Natural killer cell (primary cell): ENCODE results near the gene FTO. TPM values are rescaled to one million over a fixed set of nuclear protein-coding genes. Genes with fewer than 3 reads are reported as not detected.

ENCODE experiments used
- ATAC-seq, 3 donors: fragments of 150-1000 bp in 2 of 3; fragments of 200-7000 bp in 1 of 3; cut with Tn5 transposase; 1 replicate in 1 of 3; 2 replicates in 2 of 3; pipeline ENCODE4 v1.10.0; 2021; ENCODE audit warnings: mild to moderate bottlenecking in 2 of 3, moderate library complexity in 2 of 3
- DNase-seq, 2 donors: peaks; one replicate each; pipeline versions ENCODE4 v3.0.0 to v3.0.0-alpha.2; 2013 to 2021; ENCODE audit warnings: mixed read lengths in 1 of 2
- H3K27ac ChIP-seq: one replicate; pipeline ENCODE4 v1.5.1; 2013; ENCODE audit warnings: mild to moderate bottlenecking, low read length
- H3K27me3 ChIP-seq: one replicate; pipeline ENCODE4 v1.6.1; 2013; ENCODE audit warnings: low read length; ENCODE audit not compliant: control insufficient read depth, insufficient read depth
- H3K36me3 ChIP-seq: one replicate; pipeline ENCODE4 v1.6.1; 2013; ENCODE audit warnings: low read length; ENCODE audit not compliant: control insufficient read depth, insufficient read depth
- H3K4me1 ChIP-seq: one replicate; pipeline ENCODE4 v1.6.1; 2013; ENCODE audit warnings: low read length; ENCODE audit not compliant: control insufficient read depth, insufficient read depth
- H3K4me3 ChIP-seq: one replicate; pipeline ENCODE4 v1.5.1; 2013; ENCODE audit warnings: low read length
- H3K9me3 ChIP-seq: one replicate; pipeline ENCODE4 v1.6.1; 2013; ENCODE audit warnings: low read length; ENCODE audit not compliant: control insufficient read depth, insufficient read depth
- H3K27ac Mint-ChIP-seq, 2 donors: one replicate each; pipeline ENCODE4 v1.8.0; 2022; ENCODE audit warnings: mild to moderate bottlenecking in 2 of 2, mixed read lengths in 2 of 2, moderate library complexity in 1 of 2
- H3K27me3 Mint-ChIP-seq, 2 donors: one replicate each; pipeline ENCODE4 v1.8.0; 2022; ENCODE audit warnings: low read depth in 2 of 2, mixed read lengths in 2 of 2
- H3K36me3 Mint-ChIP-seq: one replicate; pipeline ENCODE4 v1.8.0; 2022; ENCODE audit warnings: mixed read lengths
- H3K4me1 Mint-ChIP-seq, 2 donors: one replicate each; pipeline ENCODE4 v1.8.0; 2022; ENCODE audit warnings: mixed read lengths in 2 of 2
- H3K4me3 Mint-ChIP-seq: one replicate; pipeline ENCODE4 v1.8.0; 2022; ENCODE audit warnings: mild to moderate bottlenecking, moderate library complexity, mixed read lengths
- H3K9me3 Mint-ChIP-seq, 2 donors: one replicate each; pipeline ENCODE4 v1.8.0; 2022; ENCODE audit warnings: mixed read lengths in 2 of 2
- WGBS: methylation state at CpG from one replicate; pipeline ENCODE4 v1.1.7; 2013; ENCODE audit warnings: missing lambda C conversion rate; ENCODE audit not compliant: insufficient coverage; 5-methylcytosine and 5-hydroxymethylcytosine counted together
- intact Hi-C: fragments of 100-400 bp; cut with micrococcal nuclease; formaldehyde crosslinking; loops from one replicate; pipeline ENCODE4 v1.14.2; 2022
- total RNA-seq, 4 donors: library from RNA; stranded (reverse); fragments of 120-200 nt in 1 of 4; gene quantifications; one replicate each; pipeline versions ENCODE4 v1.2.3 to v1.2.4, GENCODE V29; 2013 to 2022
- TF ChIP-seq, protein P1 (sequence below): fragments of 200-600 bp; IDR thresholded peaks from one replicate; pipeline ENCODE4 v1.8.0; 2022; ENCODE audit warnings: antibody characterized with exemption

Gene FTO
- total RNA-seq, 3 donors from 2014 or later (not counting 1 experiment from before 2014, with no cell fraction given) = 55.4 to 70.5 (median 55.4) TPM

DNA sequence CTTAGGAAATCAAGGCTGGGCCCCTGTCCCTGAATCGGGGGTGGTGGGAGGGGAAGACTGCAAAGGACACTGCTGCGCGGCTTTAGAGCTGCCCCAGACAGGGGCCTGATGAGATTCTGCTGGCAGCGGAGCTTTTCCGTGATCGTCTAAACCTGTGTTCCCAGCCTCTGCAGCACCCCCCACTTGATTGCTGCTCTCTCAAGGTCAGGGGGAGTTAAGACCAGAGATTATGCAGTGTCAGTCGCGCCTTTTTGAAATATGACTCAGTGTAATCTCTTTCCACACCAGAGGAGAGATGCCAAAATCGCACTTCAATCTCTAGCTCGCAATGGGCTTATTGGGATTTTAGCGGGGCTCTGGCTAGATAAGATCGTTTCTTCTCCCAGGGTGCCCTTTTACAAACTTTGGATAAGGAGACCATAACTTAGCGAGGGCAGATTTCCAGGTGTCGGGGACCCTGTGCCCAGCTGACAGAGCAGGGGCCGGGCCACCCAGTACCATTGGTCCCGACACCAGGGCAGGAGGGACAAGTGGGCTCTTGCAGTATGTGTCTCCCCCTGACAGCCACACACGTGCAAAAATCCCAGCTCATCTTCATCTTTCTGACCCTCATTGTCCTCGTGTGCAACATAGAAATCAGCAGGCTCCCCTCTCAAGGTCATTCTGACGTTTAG lies 495.7 kb downstream of the FTO start:
- no peak for ATAC-seq

DNA sequence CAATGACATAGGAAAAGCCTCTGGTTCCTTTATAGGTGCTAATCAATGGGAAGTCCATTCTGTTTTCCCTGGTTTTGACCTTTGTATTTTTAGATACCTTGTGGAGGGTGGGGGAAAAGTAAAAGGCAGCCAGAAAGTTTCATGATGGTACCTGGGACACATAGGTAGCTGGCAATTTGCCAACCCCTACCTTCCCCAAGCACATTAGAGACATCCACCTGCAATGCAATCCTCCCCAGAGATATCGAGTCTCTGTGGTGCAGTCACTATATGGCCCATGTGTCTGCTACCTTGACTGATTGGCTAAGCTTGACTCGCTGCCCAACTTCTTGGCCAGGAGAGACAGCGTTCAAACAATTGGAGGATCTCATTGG lies 496.2 kb downstream of the FTO start:
- no peak overlapping the region for H3K4me3 Mint-ChIP-seq
- intact Hi-C loops = no loop called here

More for the DNA sequence above, 495.7 kb downstream of the FTO start:
- no peak overlapping the region for H3K4me3 Mint-ChIP-seq
- Histone ChIP-seq H3K36me3 (no peaks in the 10 kb centered on the region), H3K27ac (no peak overlapping the region), H3K27me3 (no peaks in the 10 kb centered on the region), H3K4me1 (no peaks in the 10 kb centered on the region), H3K9me3 (no peaks in the 10 kb centered on the region), H3K4me3 (no peak overlapping the region)
- DNase-seq = no peak
- TF ChIP-seq, protein P1, sequence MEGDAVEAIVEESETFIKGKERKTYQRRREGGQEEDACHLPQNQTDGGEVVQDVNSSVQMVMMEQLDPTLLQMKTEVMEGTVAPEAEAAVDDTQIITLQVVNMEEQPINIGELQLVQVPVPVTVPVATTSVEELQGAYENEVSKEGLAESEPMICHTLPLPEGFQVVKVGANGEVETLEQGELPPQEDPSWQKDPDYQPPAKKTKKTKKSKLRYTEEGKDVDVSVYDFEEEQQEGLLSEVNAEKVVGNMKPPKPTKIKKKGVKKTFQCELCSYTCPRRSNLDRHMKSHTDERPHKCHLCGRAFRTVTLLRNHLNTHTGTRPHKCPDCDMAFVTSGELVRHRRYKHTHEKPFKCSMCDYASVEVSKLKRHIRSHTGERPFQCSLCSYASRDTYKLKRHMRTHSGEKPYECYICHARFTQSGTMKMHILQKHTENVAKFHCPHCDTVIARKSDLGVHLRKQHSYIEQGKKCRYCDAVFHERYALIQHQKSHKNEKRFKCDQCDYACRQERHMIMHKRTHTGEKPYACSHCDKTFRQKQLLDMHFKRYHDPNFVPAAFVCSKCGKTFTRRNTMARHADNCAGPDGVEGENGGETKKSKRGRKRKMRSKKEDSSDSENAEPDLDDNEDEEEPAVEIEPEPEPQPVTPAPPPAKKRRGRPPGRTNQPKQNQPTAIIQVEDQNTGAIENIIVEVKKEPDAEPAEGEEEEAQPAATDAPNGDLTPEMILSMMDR = no peak
- no peaks in the 10 kb centered on the region for H3K4me1 Mint-ChIP-seq
- intact Hi-C loops = no loop called here
- H3K36me3 Mint-ChIP-seq = no peaks in the 10 kb centered on the region
- H3K27me3 Mint-ChIP-seq = peaks cover 0 to 20% of the 10 kb centered on the region in 2 donors
- no peak overlapping the region for H3K27ac Mint-ChIP-seq
- WGBS = 80% methylated on average over 19 of the region's 19 CpGs
- no peaks in the 10 kb centered on the region for H3K9me3 Mint-ChIP-seq

GRCh38 chr16:54200720-54201119 lies 496.8 kb downstream of the FTO start:
- Histone ChIP-seq H3K4me3 (no peak overlapping the region), H3K27me3 (no peaks in the 10 kb centered on the region), H3K27ac (no peak overlapping the region), H3K4me1 (no peaks in the 10 kb centered on the region), H3K36me3 (no peaks in the 10 kb centered on the region), H3K9me3 (no peaks in the 10 kb centered on the region)
- intact Hi-C loops = no loop called here
- no peaks in the 10 kb centered on the region for H3K9me3 Mint-ChIP-seq
- 100% methylated on average over 1 of the region's 1 CpG for WGBS
- TF ChIP-seq, protein P1 = no peak
- H3K27ac Mint-ChIP-seq = no peak overlapping the region
- ATAC-seq = no peak
- peaks cover 0 to 20% of the 10 kb centered on the region in 2 donors for H3K27me3 Mint-ChIP-seq
- no peak overlapping the region for H3K4me3 Mint-ChIP-seq
- no peaks in the 10 kb centered on the region for H3K36me3 Mint-ChIP-seq
- no peaks in the 10 kb centered on the region for H3K4me1 Mint-ChIP-seq
- DNase-seq = no peak

More for the DNA sequence above, 496.2 kb downstream of the FTO start:
- TF ChIP-seq, protein P1 = no peak
- H3K27ac Mint-ChIP-seq = no peak overlapping the region
- H3K9me3 ChIP-seq = no peaks in the 10 kb centered on the region
- no peak for ATAC-seq
- peaks cover 0 to 20% of the 10 kb centered on the region in 2 donors for H3K27me3 Mint-ChIP-seq
- H3K4me3 ChIP-seq = no peak overlapping the region
- H3K4me1 Mint-ChIP-seq = no peaks in the 10 kb centered on the region
- no peak for DNase-seq
- H3K9me3 Mint-ChIP-seq = no peaks in the 10 kb centered on the region
- H3K36me3 ChIP-seq = no peaks in the 10 kb centered on the region
- 98% methylated on average over 3 of the region's 3 CpGs for WGBS
- H3K27me3 ChIP-seq = no peaks in the 10 kb centered on the region
- H3K4me1 ChIP-seq = no peaks in the 10 kb centered on the region
- no peaks in the 10 kb centered on the region for H3K36me3 Mint-ChIP-seq
- no peak overlapping the region for H3K27ac ChIP-seq

DNA sequence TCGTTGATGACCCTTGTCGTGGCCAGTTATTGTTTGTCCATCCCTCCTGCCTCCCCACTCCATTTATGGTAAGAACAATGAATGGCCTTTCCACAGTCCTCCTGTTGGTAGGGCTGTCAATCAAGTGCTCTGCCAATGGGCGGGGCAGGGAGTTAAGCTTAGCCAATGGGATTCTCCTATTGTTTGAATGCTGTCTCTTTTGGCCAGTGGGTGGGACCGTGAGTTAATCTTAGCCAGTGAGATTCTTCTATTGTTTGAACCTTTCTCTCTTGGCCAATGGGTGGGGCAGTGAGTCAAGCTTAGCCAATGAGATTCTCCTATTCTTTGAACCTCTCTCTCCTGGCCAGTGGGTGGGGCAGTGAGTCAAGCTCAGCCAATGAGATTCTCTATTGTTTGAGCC lies 497.2 kb downstream of the FTO start:
- no peak overlapping the region for H3K4me3 ChIP-seq
- no peak for DNase-seq
- Mint-ChIP-seq H3K36me3 (no peaks in the 10 kb centered on the region), H3K4me1 (no peaks in the 10 kb centered on the region), H3K4me3 (no peak overlapping the region), H3K27me3 (peaks cover 0 to 20% of the 10 kb centered on the region in 2 donors), H3K27ac (no peak overlapping the region), H3K9me3 (no peaks in the 10 kb centered on the region)
- no peak overlapping the region for H3K27ac ChIP-seq
- H3K27me3 ChIP-seq = no peaks in the 10 kb centered on the region
- H3K36me3 ChIP-seq = no peaks in the 10 kb centered on the region
- no peaks in the 10 kb centered on the region for H3K9me3 ChIP-seq
- TF ChIP-seq, protein P1 = no peak
- intact Hi-C loops = no loop called here
- no peak for ATAC-seq
- 88% methylated on average over 4 of the region's 4 CpGs for WGBS
- H3K4me1 ChIP-seq = no peaks in the 10 kb centered on the region
